Uterus (tissue), 4 donors: Measurements from ENCODE around the gene PP2D1. TPM values are rescaled to one million over a fixed set of nuclear protein-coding genes. Genes with fewer than 3 reads are reported as not detected.

Source experiments
- DNase-seq, 2 donors: peaks; one replicate each; pipeline ENCODE4 v3.0.0-alpha.2; 2019 to 2020
- H3K27ac ChIP-seq, 2 donors: fragments of 200-600 bp; sonication (generic); 1 replicate in 1 of 2; 2 replicates in 1 of 2; pipeline ENCODE4 v1.5.1; 2016 to 2018
- H3K27me3 ChIP-seq, 2 donors: fragments of 200-600 bp; sonication (generic); one replicate each; pipeline ENCODE4 v1.5.1; 2018 to 2019; ENCODE audit warnings: control low read depth in 1 of 2
- H3K36me3 ChIP-seq, 2 donors: fragments of 200-600 bp; sonication (generic); one replicate each; pipeline ENCODE4 v1.5.1; 2019; ENCODE audit warnings: control low read depth in 1 of 2
- H3K4me1 ChIP-seq, 2 donors: fragments of 200-600 bp; sonication (generic); one replicate each; pipeline ENCODE4 v1.5.1; 2018 to 2019; ENCODE audit warnings: control low read depth in 1 of 2
- H3K4me3 ChIP-seq, 2 donors: fragments of 200-600 bp; sonication (generic); 1 replicate in 1 of 2; 2 replicates in 1 of 2; pipeline ENCODE4 v1.5.1; 2018 to 2019; ENCODE audit warnings: mild to moderate bottlenecking in 1 of 2
- H3K9me3 ChIP-seq, 2 donors: fragments of 200-600 bp; sonication (generic); one replicate each; pipeline ENCODE4 v1.5.1; 2019; ENCODE audit warnings: control low read depth in 1 of 2
- CTCF ChIP-seq, 4 experiments: fragments of 200-600 bp in 2 of 4; fragments of 450-650 bp in 2 of 4; sonication (generic) in 2 of 4; IDR thresholded peaks; one replicate each; pipeline ENCODE4 v1.5.1; 2016 to 2019; ENCODE audit warnings: antibody characterized with exemption in 4 of 4, mild to moderate bottlenecking in 2 of 4, moderate library complexity in 1 of 4
- POLR2A ChIP-seq, 2 donors: fragments of 450-650 bp; IDR thresholded peaks; one replicate each; pipeline ENCODE4 v1.6.1; 2016; ENCODE audit warnings: antibody characterized with exemption in 2 of 2, mild to moderate bottlenecking in 1 of 2, moderate library complexity in 1 of 2
- intact Hi-C: fragments of 100-400 bp; cut with DNase I; formaldehyde crosslinking; loops from one replicate; pipeline ENCODE4 v1.15.1; 2023; ENCODE audit warnings: low total_unique reads
- total RNA-seq, 4 donors: library from RNA; depleted of rRNA in 3 of 4; stranded (reverse); fragments of >200 nt in 3 of 4; gene quantifications; one replicate each; pipeline versions ENCODE4 v1.1.0 to v1.2.4, GENCODE V29; 2014 to 2023
- donor health status: DM: yes; HTN: yes; CAD: no.

PP2D1 gene
- total RNA-seq, 4 donors from 2014 or later = not detected

GRCh38 chr3:19954676-19955075 is 57.4 kb downstream of the PP2D1 start:
- intact Hi-C loops = no loop called here
- no peaks in the 10 kb centered on the region for H3K36me3 ChIP-seq
- H3K4me1 ChIP-seq = peaks cover 0 to 6% of the 10 kb centered on the region in 2 donors

GRCh38 chr3:19950316-19950715 is 61.7 kb downstream of the PP2D1 start:
- no peak for TF ChIP-seq POLR2A (IDR thresholded peaks at IDR 0.05)
- no peak for TF ChIP-seq CTCF (IDR thresholded peaks at IDR 0.05)
- Histone ChIP-seq H3K4me3 (no peak overlapping the region), H3K27ac (no peak overlapping the region), H3K9me3 (no peaks in the 10 kb centered on the region), H3K36me3 (no peaks in the 10 kb centered on the region), H3K4me1 (peaks cover 0 to 6% of the 10 kb centered on the region in 2 donors), H3K27me3 (no peaks in the 10 kb centered on the region)
- intact Hi-C loops = no loop called here
- DNase-seq = no peak

More at GRCh38 chr3:19954676-19955075, 57.4 kb downstream of the PP2D1 start:
- DNase-seq = no peak
- no peak overlapping the region for H3K4me3 ChIP-seq
- H3K27me3 ChIP-seq = no peaks in the 10 kb centered on the region
- TF ChIP-seq POLR2A (IDR thresholded peaks at IDR 0.05) = no peak
- no peak for TF ChIP-seq CTCF (IDR thresholded peaks at IDR 0.05)
- H3K9me3 ChIP-seq = no peaks in the 10 kb centered on the region
- H3K27ac ChIP-seq = no peak overlapping the region

GRCh38 chr3:19948226-19948591 is 63.9 kb downstream of the PP2D1 start:
- peak overlapping the region; percentile 92 to 97 for H3K27ac ChIP-seq
- TF ChIP-seq POLR2A (IDR thresholded peaks at IDR 0.05) = no peak
- no peak for TF ChIP-seq CTCF (IDR thresholded peaks at IDR 0.05)

GRCh38 chr3:19947549-19948225 is 64.4 kb downstream of the PP2D1 start:
- TF ChIP-seq CTCF (IDR thresholded peaks at IDR 0.05) = no peak
- no peak for TF ChIP-seq POLR2A (IDR thresholded peaks at IDR 0.05)
- H3K4me1 ChIP-seq = peaks cover 0 to 6% of the 10 kb centered on the region in 2 donors

More at GRCh38 chr3:19948226-19948591, 63.9 kb downstream of the PP2D1 start:
- intact Hi-C loops = loop anchor here (5.0 to 10.0 kb wide), 2 partner anchors 97 to 234 kb away; partner anchors contain the start of gene KAT2B
- Histone ChIP-seq H3K4me3 (peak overlapping the region; percentile 97 to 99), H3K4me1 (peaks cover 0 to 6% of the 10 kb centered on the region in 2 donors), H3K36me3 (no peaks in the 10 kb centered on the region), H3K9me3 (no peaks in the 10 kb centered on the region), H3K27me3 (no peaks in the 10 kb centered on the region)
- DNase-seq = no peak

GRCh38 chr3:19946832-19947548 is 65.1 kb downstream of the PP2D1 start, which contains the start of gene RAB5A:
Gene RAB5A, plus strand, starts transcription at chr3:19947097. Its CDS starts 3,802 bp downstream, at chr3:19950899.
- peak; percentile 97 for DNase-seq
- Histone ChIP-seq H3K4me3 (peak within 1 kb of the TSS; percentile 97 to 99), H3K36me3 (no peaks in the 10 kb centered on the region), H3K9me3 (no peaks in the 10 kb centered on the region), H3K27ac (peak within 1 kb of the TSS; percentile 92 to 97), H3K4me1 (peaks cover 0 to 2% of the 10 kb centered on the region in 2 donors), H3K27me3 (no peaks in the 10 kb centered on the region)
- intact Hi-C loops = loop anchor here (5.0 to 10.0 kb wide), 2 partner anchors 98 to 235 kb away; partner anchors contain the start of gene KAT2B
- TF ChIP-seq POLR2A (IDR thresholded peaks at IDR 0.05) (peak; percentile 72 to 87), CTCF (IDR thresholded peaks at IDR 0.05) (no peak)

More at GRCh38 chr3:19947549-19948225, 64.4 kb downstream of the PP2D1 start:
- Histone ChIP-seq H3K36me3 (no peaks in the 10 kb centered on the region), H3K4me3 (peak overlapping the region; percentile 97 to 99), H3K27me3 (no peaks in the 10 kb centered on the region), H3K27ac (peak overlapping the region; percentile 92 to 97), H3K9me3 (no peaks in the 10 kb centered on the region)
- intact Hi-C loops = loop anchor here (5.0 to 10.0 kb wide), 2 partner anchors 97 to 235 kb away; partner anchors contain the start of gene KAT2B
- peak; percentile 43 to 46 for DNase-seq
